Measurements from ENCODE around the gene GSDMA.

The GSDMA gene

GRCh38 chr17:39923836-39924690 lies 38.7 kb upstream of the GSDMA start:
- Histone ChIP-seq H3K9me3 (no peaks in the 10 kb centered on the region), H3K4me1 (peaks cover 88% of the 10 kb centered on the region), H3K4me2 (peak overlapping the region; percentile 98), H3K27me3 (no peaks in the 10 kb centered on the region), H3K36me3 (peaks cover 50% of the 10 kb centered on the region), H4K20me1 (peaks cover 39% of the 10 kb centered on the region), H3K4me3 (no peak overlapping the region), H3K9ac (peak overlapping the region; percentile 55), H3K27ac (peak overlapping the region; percentile 83)
- TF ChIP-seq Cebpa-rat (IDR thresholded peaks at IDR 0.05): no peak

DNA sequence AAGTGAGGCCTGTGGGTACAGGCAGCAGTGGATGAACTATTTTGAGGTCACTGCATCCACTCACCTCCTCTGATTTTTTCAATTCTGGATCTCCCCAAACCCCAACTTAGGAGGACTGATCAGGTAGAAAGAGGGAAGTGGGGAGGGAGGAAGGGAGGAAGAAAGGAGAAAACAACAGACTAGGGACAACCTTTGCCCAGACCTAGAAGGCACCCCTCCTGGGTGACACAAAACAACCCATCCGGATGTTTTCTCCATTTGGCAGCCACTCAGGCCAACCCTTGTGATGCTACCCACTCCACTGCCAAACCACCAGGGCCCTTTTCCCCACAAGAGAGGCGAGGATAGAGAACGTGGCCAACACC lies 38.1 kb upstream of the GSDMA start:
- H3K9me3 ChIP-seq: no peaks in the 10 kb centered on the region
- no peak for TF ChIP-seq Cebpa-rat (IDR thresholded peaks at IDR 0.05)
- peak overlapping the region; percentile 98 for H3K4me2 ChIP-seq
- H3K4me3 ChIP-seq: peak overlapping the region; percentile 88; the same call in 1 of the 2 replicates
- peaks cover 39% of the 10 kb centered on the region for H4K20me1 ChIP-seq
- no peaks in the 10 kb centered on the region for H3K27me3 ChIP-seq
- peak overlapping the region; percentile 83 for H3K27ac ChIP-seq
- peaks cover 90% of the 10 kb centered on the region for H3K4me1 ChIP-seq
- peaks cover 45% of the 10 kb centered on the region for H3K36me3 ChIP-seq
- H3K9ac ChIP-seq: peak overlapping the region; percentile 55; the same call in 1 of the 2 replicates

GRCh38 chr17:39925282-39926134 lies 37.3 kb upstream of the GSDMA start:
- Histone ChIP-seq H3K4me2 (peak overlapping the region; percentile 98), H3K4me1 (peaks cover 91% of the 10 kb centered on the region), H4K20me1 (peaks cover 39% of the 10 kb centered on the region), H3K9ac (peak overlapping the region; percentile 92), H3K4me3 (peak overlapping the region; percentile 88), H3K27me3 (no peaks in the 10 kb centered on the region), H3K36me3 (peaks cover 38% of the 10 kb centered on the region), H3K9me3 (no peaks in the 10 kb centered on the region), H3K27ac (peak overlapping the region; percentile 85)
- TF ChIP-seq Cebpa-rat (IDR thresholded peaks at IDR 0.05): no peak

DNA sequence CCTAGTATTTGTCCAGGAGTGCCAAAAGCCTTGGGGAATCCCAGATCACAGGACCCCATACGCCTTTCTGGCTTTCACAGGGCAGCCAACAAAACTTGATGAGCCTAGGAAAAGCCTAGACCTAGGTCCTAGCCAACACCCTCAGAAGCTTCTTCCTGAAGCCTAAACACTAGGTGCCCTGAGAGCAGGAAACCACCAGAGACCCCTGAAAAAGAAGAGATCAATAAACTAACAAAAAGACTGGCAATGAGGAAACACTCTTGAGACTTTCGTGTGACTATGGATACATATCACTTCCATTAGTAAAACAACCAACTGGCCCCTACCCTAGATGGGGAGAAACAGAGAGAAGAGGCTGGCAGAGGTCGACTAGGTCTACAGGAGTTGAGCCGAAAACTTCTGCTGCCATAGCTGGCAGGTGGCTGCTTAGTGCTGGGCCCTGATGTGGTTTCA lies 36.6 kb upstream of the GSDMA start:
- TF ChIP-seq Cebpa-rat (IDR thresholded peaks at IDR 0.05): no peak
- peak overlapping the region; percentile 92 for H3K9ac ChIP-seq
- H3K27ac ChIP-seq: peak overlapping the region; percentile 85
- H3K4me2 ChIP-seq: peak overlapping the region; percentile 98
- H3K9me3 ChIP-seq: no peaks in the 10 kb centered on the region
- peaks cover 91% of the 10 kb centered on the region for H3K4me1 ChIP-seq
- H3K27me3 ChIP-seq: no peaks in the 10 kb centered on the region
- peaks cover 39% of the 10 kb centered on the region for H4K20me1 ChIP-seq
- H3K36me3 ChIP-seq: peaks cover 37% of the 10 kb centered on the region
- H3K4me3 ChIP-seq: peak overlapping the region; percentile 88

DNA sequence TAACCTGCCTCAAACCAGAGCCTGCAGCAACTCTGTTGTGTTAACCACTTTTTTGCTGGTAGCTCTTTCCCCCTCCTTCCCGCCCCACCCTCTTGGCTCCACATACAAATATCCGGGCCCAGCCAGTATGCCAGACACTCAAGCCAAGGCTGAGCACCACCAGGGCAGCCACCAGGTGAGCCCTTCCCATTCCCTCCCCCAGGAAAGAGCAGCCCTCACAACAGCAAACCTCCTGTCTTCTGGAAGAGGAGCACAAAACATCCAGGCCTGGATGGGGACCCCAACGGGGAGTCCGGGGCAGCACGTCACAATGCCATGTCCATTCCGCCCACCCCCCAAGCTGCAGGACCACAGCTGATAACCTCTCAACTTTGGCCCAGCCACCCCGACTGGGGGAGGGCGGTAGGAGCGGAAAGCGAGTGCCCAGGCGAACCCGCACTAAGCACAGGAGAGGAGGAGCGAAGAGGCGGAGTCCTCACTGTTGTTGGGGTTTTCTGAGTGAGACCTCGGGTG lies 36.2 kb upstream of the GSDMA start:
- Histone ChIP-seq H4K20me1 (peaks cover 39% of the 10 kb centered on the region), H3K4me1 (peaks cover 88% of the 10 kb centered on the region), H3K9me3 (no peaks in the 10 kb centered on the region), H3K9ac (peak overlapping the region; percentile 92), H3K4me3 (peak overlapping the region; percentile 88), H3K4me2 (peak overlapping the region; percentile 98), H3K27ac (peak overlapping the region; percentile 85), H3K36me3 (peaks cover 32% of the 10 kb centered on the region), H3K27me3 (no peaks in the 10 kb centered on the region)
- no peak for TF ChIP-seq Cebpa-rat (IDR thresholded peaks at IDR 0.05)

GRCh38 chr17:39927101-39927928 lies 35.5 kb upstream of the GSDMA start, which contains the start of the genes LRRC3C and ORMDL3:
LRRC3C (plus strand) TSS chr17:39927732; CDS start chr17:39941524, 13,792 bp downstream.
ORMDL3 (minus strand) TSS chr17:39927601; CDS start chr17:39924203, 3,398 bp downstream.
- H3K4me3 ChIP-seq: peak within 1 kb of the TSS; percentile 88
- peaks cover 25% of the 10 kb centered on the region for H3K36me3 ChIP-seq
- H4K20me1 ChIP-seq: peaks cover 39% of the 10 kb centered on the region
- H3K27ac ChIP-seq: peak within 1 kb of the TSS; percentile 85
- no peaks in the 10 kb centered on the region for H3K27me3 ChIP-seq
- H3K4me2 ChIP-seq: peak within 1 kb of the TSS; percentile 98
- no peaks in the 10 kb centered on the region for H3K9me3 ChIP-seq
- peak within 1 kb of the TSS; percentile 92 for H3K9ac ChIP-seq
- H3K4me1 ChIP-seq: peaks cover 81% of the 10 kb centered on the region
- TF ChIP-seq Cebpa-rat (IDR thresholded peaks at IDR 0.05): no peak

- Histone ChIP-seq H3K4me3 (peak overlapping the region; percentile 88), H3K4me1 (peaks cover 81% of the 10 kb centered on the region), H4K20me1 (peaks cover 38% of the 10 kb centered on the region), H3K36me3 (peaks cover 16% of the 10 kb centered on the region), H3K4me2 (peak overlapping the region; percentile 98), H3K27ac (peak overlapping the region; percentile 85), H3K27me3 (no peaks in the 10 kb centered on the region), H3K9ac (peak overlapping the region; percentile 92), H3K9me3 (no peaks in the 10 kb centered on the region; the same call in 1 of the 2 replicates)
- no peak for TF ChIP-seq Cebpa-rat (IDR thresholded peaks at IDR 0.05)
These were observed 34.6 kb upstream of the GSDMA start for GRCh38 chr17:39927929-39928857.

All from BLaER1 (cell line).